GM12891 (cell line): ENCODE results near the gene CHP2.

ENCODE experiments used
- PAX5 ChIP-seq: IDR thresholded peaks from 2 replicates; pipeline ENCODE4 v1.6.1; 2011; ENCODE audit warnings: low read length, moderate library complexity, mild to moderate bottlenecking; ENCODE audit not compliant: insufficient read depth, severe bottlenecking
- POLR2A ChIP-seq: IDR thresholded peaks from 2 replicates; pipeline ENCODE4 v1.6.1; 2011; ENCODE audit warnings: low read depth, low read length, control low read depth
- POLR2AphosphoS5 ChIP-seq: IDR thresholded peaks from 2 replicates; pipeline ENCODE4 v1.6.1; 2011; ENCODE audit warnings: low read depth, low read length, control low read depth
- POU2F2 ChIP-seq: IDR thresholded peaks from 2 replicates; pipeline ENCODE4 v1.6.1; 2011; ENCODE audit warnings: low read depth, mild to moderate bottlenecking, control low read depth, low read length, moderate library complexity
- SPI1 ChIP-seq: IDR thresholded peaks from 2 replicates; pipeline ENCODE4 v1.6.1; 2011; ENCODE audit warnings: low read depth, low read length, control low read depth
- TAF1 ChIP-seq: IDR thresholded peaks from 2 replicates; pipeline ENCODE4 v1.6.1; 2011; ENCODE audit warnings: low read depth, low read length, control low read depth

- TF ChIP-seq TAF1 (no peak), POLR2A (no peak), POLR2AphosphoS5 (no peak), SPI1 (no peak), POU2F2 (no peak), PAX5 (no peak)
Observed at GRCh38 chr16:23784811-23785447, 30.1 kb downstream of the CHP2 start.
